HCT116 (cell line): ENCODE measurements around the gene TMPRSS13. TPM values are rescaled to one million over a fixed set of nuclear protein-coding genes. Genes with fewer than 3 reads are reported as not detected.

Source experiments
- ATAC-seq: fragments of 200-7000 bp; cut with Tn5 transposase; 2 replicates; pipeline ENCODE4 v1.9.1; 2020; ENCODE audit warnings: mild to moderate bottlenecking, moderate library complexity
- BruUV-seq: library from RNA; stranded (reverse); fragments of 400-500 nt; replicated peaks from 2 replicates; lab custom pipeline; 2021; lab: Mats Ljungman, UMichigan
- CTCF ChIA-PET: fragments of 300-600 bp; sonication (Branson Sonifier 250); formaldehyde crosslinking; loops from one replicate; lab custom pipeline; 2021; ENCODE audit warnings: antibody characterized with exemption; lab: Charles Lee
- POLR2A ChIA-PET: fragments of 300-600, 350-600 bp; sonication (Branson Sonifier 250); formaldehyde crosslinking; loops from one replicate; lab custom pipeline; 2021; ENCODE audit warnings: antibody characterized with exemption; lab: Charles Lee
- RAD21 ChIA-PET, 2 experiments: fragments of 300-600 bp; sonication (Branson Sonifier 250); formaldehyde crosslinking; loops; one replicate each; lab custom pipeline; 2023; ENCODE audit warnings: low total read pairs in 2 of 2; ENCODE audit not compliant: uncharacterized antibody in 2 of 2, unreplicated experiment in 2 of 2, low non-redundant PET in 1 of 2; lab: Charles Lee
- DNase-seq: peaks from one replicate; pipeline ENCODE4 v3.0.0-alpha.2; 2010; ENCODE audit warnings: low read depth, low spot score
- H2AFZ ChIP-seq: fragments of 200-600 bp; shearing (Covaris generic), sonication (generic); 2 replicates; pipeline ENCODE4 v1.6.1; 2017; ENCODE audit warnings: low read depth, mixed run types, mixed read lengths, antibody characterized with exemption, low read length; ENCODE audit not compliant: poor library complexity, severe bottlenecking
- H3K27ac ChIP-seq: 2 replicates; pipeline ENCODE4 v1.5.1; 2012; ENCODE audit warnings: low read depth, low read length
- H3K27me3 ChIP-seq: fragments of 200-600 bp; sonication (generic); 2 replicates; pipeline ENCODE4 v1.6.1; 2016; ENCODE audit warnings: mixed run types, low read length, mixed read lengths; ENCODE audit not compliant: insufficient read depth
- H3K36me3 ChIP-seq, 2 experiments: fragments of 200-500 bp in 1 of 2; fragments of 200-600 bp in 1 of 2; sonication (Bioruptor generic) in 1 of 2; sonication (generic) in 1 of 2; 2 replicates each; pipeline versions ENCODE4 v1.5.1 to v1.6.1; 2014 to 2016; ENCODE audit warnings: low read length in 2 of 2, inconsistent platforms in 1 of 2, mixed read lengths in 1 of 2, mixed run types in 1 of 2; ENCODE audit not compliant: insufficient read depth in 2 of 2, control insufficient read depth in 1 of 2
- H3K4me1 ChIP-seq, 2 experiments: fragments of 200-600 bp in 1 of 2; sonication (generic) in 1 of 2; 2 replicates each; pipeline versions ENCODE4 v1.5.1 to v1.6.1; 2012 to 2017; ENCODE audit warnings: low read length in 2 of 2, inconsistent platforms in 1 of 2, mild to moderate bottlenecking in 1 of 2, mixed read lengths in 1 of 2, mixed run types in 1 of 2, moderate library complexity in 1 of 2; ENCODE audit not compliant: insufficient read depth in 2 of 2, control insufficient read depth in 1 of 2
- H3K4me2 ChIP-seq: fragments of 200-600 bp; sonication (generic); 2 replicates; pipeline ENCODE4 v1.6.1; 2017; ENCODE audit warnings: mixed run types, low read length, mixed read lengths
- H3K4me3 ChIP-seq, 2 experiments: fragments of 200-600 bp in 1 of 2; sonication (generic) in 1 of 2; replicated peaks in 1 of 2; 2 replicates each; pipeline ENCODE4 v1.5.1; 2011 to 2016; ENCODE audit warnings: low read length in 2 of 2, control low read depth in 1 of 2, low read depth in 1 of 2, mild to moderate bottlenecking in 1 of 2, mixed read lengths in 1 of 2, mixed run types in 1 of 2
- H3K79me2 ChIP-seq: fragments of 200-600 bp; sonication (generic); 2 replicates; pipeline ENCODE4 v1.6.1; 2017; ENCODE audit warnings: mild to moderate bottlenecking, mixed run types, low read length, moderate library complexity, mixed read lengths; ENCODE audit not compliant: insufficient read depth
- H3K9ac ChIP-seq: fragments of 200-600 bp; sonication (generic); 2 replicates; pipeline ENCODE4 v1.6.1; 2016; ENCODE audit warnings: low read length, mixed read lengths
- H3K9me2 ChIP-seq: fragments of 200-600 bp; sonication (generic), shearing (Covaris generic); 2 replicates; pipeline ENCODE4 v1.6.1; 2017; ENCODE audit warnings: mixed run types, mild to moderate bottlenecking, moderate library complexity; ENCODE audit not compliant: insufficient read depth
- H3K9me3 ChIP-seq, 2 experiments: fragments of 200-500 bp in 1 of 2; fragments of 200-600 bp in 1 of 2; sonication (Bioruptor generic) in 1 of 2; sonication (generic) in 1 of 2; 2 replicates each; pipeline ENCODE4 v1.6.1; 2014 to 2017; ENCODE audit warnings: low read length in 2 of 2, mixed read lengths in 2 of 2, inconsistent platforms in 1 of 2, low read depth in 1 of 2, mild to moderate bottlenecking in 1 of 2, mixed run types in 1 of 2, moderate library complexity in 1 of 2; ENCODE audit not compliant: control insufficient read depth in 1 of 2, insufficient read depth in 1 of 2
- H4K20me1 ChIP-seq: fragments of 200-600 bp; sonication (generic), shearing (Covaris generic); 2 replicates; pipeline ENCODE4 v1.6.1; 2017; ENCODE audit warnings: mixed run types, mild to moderate bottlenecking, moderate library complexity; ENCODE audit not compliant: insufficient read depth
- EZH2 ChIP-seq: fragments of 200-600 bp; sonication (generic); IDR thresholded peaks from 2 replicates; pipeline ENCODE4 v1.6.1; 2017; ENCODE audit warnings: antibody characterized with exemption, mixed run types
- REST ChIP-seq: IDR thresholded peaks from 2 replicates; pipeline ENCODE4 v1.6.1; 2012; ENCODE audit warnings: low read depth
- SP1 ChIP-seq: IDR thresholded peaks from 2 replicates; pipeline ENCODE4 v1.6.1; 2012; ENCODE audit warnings: low read depth
- TCF7L2 ChIP-seq: IDR thresholded peaks from 2 replicates; pipeline ENCODE4 v1.7.0; 2011; ENCODE audit warnings: borderline replicate concordance, inconsistent platforms; ENCODE audit not compliant: insufficient read depth, insufficient read length; ENCODE audit errors: extremely low read depth
- ZFX ChIP-seq: fragments of 450-650 bp; IDR thresholded peaks from 2 replicates; pipeline ENCODE4 v1.6.1; 2017
- intact Hi-C: fragments of 100-400 bp; cut with micrococcal nuclease; formaldehyde crosslinking; loops from 2 replicates; pipeline ENCODE4 v1.10.0; 2022
- total RNA-seq: library from RNA; stranded (reverse); gene quantifications from one replicate; pipeline ENCODE4 v1.2.1, GENCODE V29; 2021; ENCODE audit not compliant: unreplicated experiment

The TMPRSS13 gene
- total RNA-seq, 1 experiment from 2014 or later: 0.52 TPM

DNA sequence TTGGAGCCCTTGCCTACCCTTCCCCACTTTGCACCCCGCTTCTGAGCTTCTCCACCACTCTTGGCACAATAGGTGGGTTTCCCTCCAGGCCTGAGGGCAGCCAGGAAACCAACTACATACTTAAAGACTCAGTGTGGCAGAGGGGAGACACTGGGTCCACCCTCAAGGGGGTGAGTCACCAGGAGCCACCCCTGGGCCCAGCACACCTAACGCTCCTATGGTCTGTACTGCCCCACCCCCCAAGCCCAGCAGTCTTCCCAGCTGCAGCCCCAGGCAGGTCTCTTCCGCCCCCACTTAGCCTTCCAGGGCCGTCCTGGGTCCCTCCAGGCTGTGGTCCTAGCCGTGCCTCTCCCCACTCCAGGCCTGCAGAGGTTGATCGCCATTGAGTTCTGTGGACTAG, 3.2 kb upstream of the TMPRSS13 start:
- BruUV-seq: no TSS peak

More for the DNA sequence above, 3.2 kb upstream of the TMPRSS13 start:
- ChIA-PET CTCF (interaction anchor here (2.2 kb wide), 1 partner anchor 14 kb away, joined by 7 read pairs; no protein-coding TSS in a partner anchor), RAD21 (no interaction called here)
- no peak overlapping the region for H2AFZ ChIP-seq
- no peak overlapping the region for H3K4me3 ChIP-seq
- H3K4me1 ChIP-seq: peaks cover 14% of the 10 kb centered on the region in 2 experiments; a peak in 3 of 4 replicates
- intact Hi-C loops: no loop called here
- ATAC-seq: no peak
- DNase-seq: no peak
- TF ChIP-seq SP1 (no peak), ZFX (no peak), TCF7L2 (no peak), REST (no peak), EZH2 (no peak)
- TF ChIP-seq, all 23 proteins: peak for 0
- Histone ChIP-seq H3K9me2 (no peaks in the 10 kb centered on the region), H4K20me1 (no peaks in the 10 kb centered on the region), H3K4me2 (no peak overlapping the region), H3K79me2 (no peaks in the 10 kb centered on the region), H3K9me3 (no peaks in the 10 kb centered on the region), H3K36me3 (no peaks in the 10 kb centered on the region), H3K27me3 (no peaks in the 10 kb centered on the region), H3K9ac (no peak overlapping the region), H3K27ac (no peak overlapping the region)
- POLR2A ChIA-PET: interaction anchor here (1.4 kb wide), 1 partner anchor 25 kb away, joined by 5 read pairs; no protein-coding TSS in a partner anchor
